GM20000 (cell line): Measurements from ENCODE around the gene ABCF2.

Source experiments
- DNase-seq: peaks from one replicate; pipeline ENCODE4 v3.0.0; 2012; ENCODE audit warnings: low spot score
- TF ChIP-seq, protein P1 (sequence below): IDR thresholded peaks from 2 replicates; pipeline ENCODE4 v1.5.1; 2012; ENCODE audit warnings: mild to moderate bottlenecking, control low read depth; ENCODE audit errors: extremely low read depth, missing control alignments

ABCF2 gene

DNA sequence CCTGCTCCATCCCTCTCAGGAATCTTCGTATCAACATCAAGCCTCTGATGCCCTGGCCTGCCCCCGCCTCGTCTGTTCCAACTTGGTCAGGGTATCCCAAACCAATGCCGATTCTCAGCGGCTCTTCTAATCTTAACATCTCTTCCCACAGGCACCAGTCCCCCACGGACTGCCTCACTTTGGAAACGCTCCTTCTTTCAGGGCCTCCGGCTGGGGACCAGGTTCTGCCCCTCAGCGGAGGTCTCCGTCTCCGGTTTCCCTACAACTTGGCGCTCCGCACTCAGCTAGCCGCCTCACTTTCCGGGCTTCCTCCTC is 488 bp downstream of the ABCF2 start:
- TF ChIP-seq, protein P1, sequence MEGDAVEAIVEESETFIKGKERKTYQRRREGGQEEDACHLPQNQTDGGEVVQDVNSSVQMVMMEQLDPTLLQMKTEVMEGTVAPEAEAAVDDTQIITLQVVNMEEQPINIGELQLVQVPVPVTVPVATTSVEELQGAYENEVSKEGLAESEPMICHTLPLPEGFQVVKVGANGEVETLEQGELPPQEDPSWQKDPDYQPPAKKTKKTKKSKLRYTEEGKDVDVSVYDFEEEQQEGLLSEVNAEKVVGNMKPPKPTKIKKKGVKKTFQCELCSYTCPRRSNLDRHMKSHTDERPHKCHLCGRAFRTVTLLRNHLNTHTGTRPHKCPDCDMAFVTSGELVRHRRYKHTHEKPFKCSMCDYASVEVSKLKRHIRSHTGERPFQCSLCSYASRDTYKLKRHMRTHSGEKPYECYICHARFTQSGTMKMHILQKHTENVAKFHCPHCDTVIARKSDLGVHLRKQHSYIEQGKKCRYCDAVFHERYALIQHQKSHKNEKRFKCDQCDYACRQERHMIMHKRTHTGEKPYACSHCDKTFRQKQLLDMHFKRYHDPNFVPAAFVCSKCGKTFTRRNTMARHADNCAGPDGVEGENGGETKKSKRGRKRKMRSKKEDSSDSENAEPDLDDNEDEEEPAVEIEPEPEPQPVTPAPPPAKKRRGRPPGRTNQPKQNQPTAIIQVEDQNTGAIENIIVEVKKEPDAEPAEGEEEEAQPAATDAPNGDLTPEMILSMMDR = no peak
- no peak for DNase-seq

DNA sequence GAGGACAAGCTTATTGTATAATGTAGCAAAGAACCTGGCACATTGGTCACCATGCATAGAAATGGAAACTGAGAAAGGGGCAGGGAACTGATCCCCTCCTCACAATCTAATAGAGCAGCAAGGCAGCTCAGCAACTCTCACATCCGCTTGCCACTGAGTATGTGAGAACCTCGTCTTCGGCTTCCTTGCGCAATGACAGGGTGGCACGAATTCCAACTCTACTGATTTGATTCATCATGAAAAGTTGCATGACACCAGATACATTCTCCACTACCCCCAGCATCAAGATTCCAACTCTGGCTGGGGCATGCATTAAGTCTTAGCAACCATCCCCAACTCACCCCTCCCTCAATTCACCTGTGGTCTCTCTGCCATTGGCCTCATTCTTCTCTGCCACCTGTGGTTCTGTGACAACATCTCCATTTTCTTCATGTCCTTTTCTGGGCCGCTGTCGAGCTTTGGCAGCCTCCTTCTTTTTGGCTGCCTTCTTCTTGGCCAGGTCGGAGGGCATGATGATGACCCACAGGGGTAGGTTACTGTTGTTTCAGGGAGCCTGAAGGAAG is 976 bp downstream of the ABCF2 start:
- no peak for DNase-seq
- TF ChIP-seq, protein P1 = no peak

DNA sequence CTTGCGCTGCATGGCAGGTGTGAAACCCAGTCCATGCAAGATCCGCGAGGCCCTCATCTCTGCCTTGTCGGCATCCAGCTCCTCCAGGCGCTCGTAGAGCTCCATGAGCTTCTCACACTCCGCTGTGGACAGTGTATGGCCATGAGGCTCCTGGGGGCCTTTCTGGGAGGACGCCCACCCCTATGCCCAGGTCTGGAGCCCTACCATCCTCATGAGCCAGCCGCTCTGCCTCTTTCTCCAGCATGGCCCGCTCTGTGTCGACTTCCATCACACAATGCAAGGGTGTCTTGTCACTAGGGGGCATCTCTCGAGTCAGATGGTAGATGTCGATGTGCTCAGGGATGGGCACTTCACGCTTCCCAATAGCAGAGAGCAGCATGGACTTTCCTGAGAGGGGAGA is 3.3 kb downstream of the ABCF2 start:
- DNase-seq = no peak
- TF ChIP-seq, protein P1 = no peak

DNA sequence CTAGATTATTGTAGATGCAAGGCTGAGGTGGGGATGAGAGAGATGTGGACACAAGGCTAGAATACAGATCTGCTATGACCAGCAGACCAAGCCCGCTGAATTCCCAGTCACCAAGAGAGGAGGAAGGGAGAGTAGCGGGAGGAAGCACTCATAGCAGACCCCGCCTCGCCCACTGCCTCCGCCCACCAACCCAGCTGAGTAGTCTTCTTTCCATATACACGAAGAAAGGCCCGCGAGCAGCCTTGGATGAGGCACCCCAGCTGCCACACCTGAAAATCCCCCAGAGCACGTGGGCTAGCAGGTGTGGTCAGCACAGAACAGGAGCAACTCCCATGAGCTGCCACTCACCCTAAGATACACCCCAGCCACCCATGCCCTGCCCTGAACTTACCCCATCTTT is 8.8 kb downstream of the ABCF2 start:
- DNase-seq = no peak
- TF ChIP-seq, protein P1 = no peak

DNA sequence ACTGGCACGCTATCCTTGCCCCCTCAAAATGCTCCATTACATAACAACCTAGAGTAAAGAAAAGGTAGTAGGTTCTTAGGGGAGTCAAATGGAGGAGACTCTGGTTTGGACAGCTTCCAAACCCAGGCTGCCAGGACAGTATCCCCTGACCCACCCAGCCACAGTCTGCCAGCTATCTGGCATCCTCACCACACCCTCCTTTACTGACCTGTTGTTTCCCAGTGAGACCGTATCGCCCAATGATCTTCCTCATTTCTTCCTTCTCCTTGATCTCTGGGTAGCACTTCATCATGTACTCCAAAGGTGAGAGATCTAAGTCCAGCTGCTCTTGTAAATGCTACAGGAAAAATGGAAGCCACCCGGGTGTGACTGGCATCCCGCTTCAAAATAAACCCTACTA is 11.6 kb downstream of the ABCF2 start:
- TF ChIP-seq, protein P1 = no peak
- no peak for DNase-seq

DNA sequence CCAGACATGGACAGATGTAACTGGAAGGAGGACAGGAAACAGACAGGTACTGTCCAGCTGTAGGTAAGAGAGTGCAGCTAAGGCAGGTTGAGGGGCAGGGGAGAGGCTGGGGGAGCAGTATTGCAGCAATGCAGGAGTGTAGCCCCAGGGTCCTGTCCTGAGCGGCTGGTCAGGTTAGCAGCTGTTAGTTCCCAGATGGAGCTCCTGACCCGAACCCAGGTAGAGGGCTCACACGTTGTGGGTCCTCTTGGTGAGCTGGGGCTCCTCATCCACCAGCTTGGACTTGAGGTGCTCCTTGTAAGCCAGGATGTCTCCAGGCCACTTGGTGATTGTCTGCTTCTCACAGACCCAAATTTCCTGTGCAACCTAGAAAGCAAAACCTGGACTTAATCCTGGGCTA is 13.2 kb downstream of the ABCF2 start:
- TF ChIP-seq, protein P1 = no peak

DNA sequence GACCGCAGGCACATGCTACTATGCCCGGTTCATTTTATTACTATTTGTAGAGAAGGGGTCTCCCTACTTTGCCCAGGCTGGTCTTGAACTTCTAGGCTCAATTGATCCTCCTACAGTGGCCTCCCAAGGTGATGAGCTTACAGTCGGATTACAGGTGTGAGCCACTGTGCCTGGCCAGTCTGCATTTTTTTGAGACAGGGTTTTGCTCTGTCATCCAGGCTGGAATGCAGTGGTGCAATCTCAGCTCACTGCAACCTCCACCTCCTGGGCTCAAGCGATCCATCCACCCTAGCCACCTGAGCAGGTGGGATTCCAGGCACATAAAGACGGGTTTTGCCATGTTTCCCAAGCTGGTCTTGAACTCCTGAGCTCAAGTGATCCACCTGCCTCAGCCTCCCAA is 14.4 kb downstream of the ABCF2 start:
- TF ChIP-seq, protein P1 = no peak
- no peak for DNase-seq

More for the DNA sequence above, 13.2 kb downstream of the ABCF2 start:
- DNase-seq = no peak
